HEK293T (cell line): ENCODE results near the gene NSFL1C.
"Not testable (repeated sequence)": the region's sequence is repeated elsewhere in the genome, so short reads cannot be mapped to it uniquely, and the experiment has no call there.

Source experiments
- CTCF ChIA-PET: fragments of 350-600 bp; formaldehyde crosslinking; extraction: SDS; loops from one replicate; lab custom pipeline; 2021; ENCODE audit warnings: antibody characterized with exemption, inconsistent platforms; lab: Yijun Ruan, JAX
- POLR2A ChIA-PET: fragments of 350-600 bp; formaldehyde crosslinking; extraction: SDS; loops from one replicate; lab custom pipeline; 2020; ENCODE audit warnings: antibody characterized with exemption, inconsistent platforms; lab: Yijun Ruan, JAX
- DNase-seq: peaks from one replicate; pipeline ENCODE4 v3.0.0; 2012; ENCODE audit warnings: mixed read lengths; ENCODE audit errors: extremely low spot score
- ARNT ChIP-seq: fragments of 450-650 bp; IDR thresholded peaks from 2 replicates; pipeline ENCODE4 v1.6.1; 2017; ENCODE audit warnings: mild to moderate bottlenecking
- BHLHE40 ChIP-seq: fragments of 450-650 bp; IDR thresholded peaks from 2 replicates; pipeline ENCODE4 v1.6.1; 2016; ENCODE audit warnings: mild to moderate bottlenecking, moderate library complexity, borderline replicate concordance
- CTBP1 ChIP-seq: fragments of 450-650 bp; IDR thresholded peaks from 2 replicates; pipeline ENCODE4 v1.6.1; 2016; ENCODE audit warnings: borderline replicate concordance
- ELF4 ChIP-seq: fragments of 450-650 bp; IDR thresholded peaks from 2 replicates; pipeline ENCODE4 v1.6.1; 2017; ENCODE audit warnings: antibody characterized with exemption
- FOXA1 ChIP-seq: fragments of 450-650 bp; IDR thresholded peaks from 2 replicates; pipeline ENCODE4 v1.6.1; 2016; ENCODE audit warnings: mild to moderate bottlenecking
- FOXK2 ChIP-seq: fragments of 450-650 bp; IDR thresholded peaks from 2 replicates; pipeline ENCODE4 v1.6.1; 2016; ENCODE audit warnings: mild to moderate bottlenecking
- FOXM1 ChIP-seq: fragments of 450-650 bp; IDR thresholded peaks from 2 replicates; pipeline ENCODE4 v1.6.1; 2017; ENCODE audit warnings: mild to moderate bottlenecking, borderline replicate concordance
- HDGF ChIP-seq: fragments of 450-650 bp; IDR thresholded peaks from 2 replicates; pipeline ENCODE4 v1.6.1; 2017; ENCODE audit warnings: antibody characterized with exemption, borderline replicate concordance
- L3MBTL2 ChIP-seq: fragments of 450-650 bp; conservative IDR thresholded peaks from 2 replicates; pipeline ENCODE4 v1.6.1; 2016; ENCODE audit warnings: mild to moderate bottlenecking
- LEF1 ChIP-seq: fragments of 450-650 bp; IDR thresholded peaks from 2 replicates; pipeline ENCODE4 v1.6.1; 2017; ENCODE audit warnings: mild to moderate bottlenecking, borderline replicate concordance
- NFRKB ChIP-seq: fragments of 450-650 bp; IDR thresholded peaks from 2 replicates; pipeline ENCODE4 v1.6.1; 2016; ENCODE audit warnings: mild to moderate bottlenecking, moderate library complexity
- SP1 ChIP-seq: fragments of 450-650 bp; IDR thresholded peaks from 2 replicates; pipeline ENCODE4 v1.6.1; 2017
- SUZ12 ChIP-seq: fragments of 450-650 bp; IDR thresholded peaks from 2 replicates; pipeline ENCODE4 v1.6.1; 2016; ENCODE audit warnings: mild to moderate bottlenecking
- TARDBP ChIP-seq: fragments of 450-650 bp; IDR thresholded peaks from 2 replicates; pipeline ENCODE4 v1.6.1; 2016
- ZNF384 ChIP-seq: fragments of 450-650 bp; IDR thresholded peaks from 2 replicates; pipeline ENCODE4 v1.6.1; 2016
- TF ChIP-seq, protein P1 (sequence below): fragments of 450-650 bp; IDR thresholded peaks from 2 replicates; pipeline ENCODE4 v1.6.1; 2016

The NSFL1C gene

GRCh38 chr20:1403624-1404023 lies 63.0 kb downstream of the NSFL1C start:
- ChIA-PET CTCF (no interaction called here), POLR2A (no interaction called here)
- DNase-seq, result no peak
- no peak for TF ChIP-seq LEF1
- TF ChIP-seq L3MBTL2, result no peak
- TF ChIP-seq, protein P1, sequence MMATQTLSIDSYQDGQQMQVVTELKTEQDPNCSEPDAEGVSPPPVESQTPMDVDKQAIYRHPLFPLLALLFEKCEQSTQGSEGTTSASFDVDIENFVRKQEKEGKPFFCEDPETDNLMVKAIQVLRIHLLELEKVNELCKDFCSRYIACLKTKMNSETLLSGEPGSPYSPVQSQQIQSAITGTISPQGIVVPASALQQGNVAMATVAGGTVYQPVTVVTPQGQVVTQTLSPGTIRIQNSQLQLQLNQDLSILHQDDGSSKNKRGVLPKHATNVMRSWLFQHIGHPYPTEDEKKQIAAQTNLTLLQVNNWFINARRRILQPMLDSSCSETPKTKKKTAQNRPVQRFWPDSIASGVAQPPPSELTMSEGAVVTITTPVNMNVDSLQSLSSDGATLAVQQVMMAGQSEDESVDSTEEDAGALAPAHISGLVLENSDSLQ, result no peak

DNA sequence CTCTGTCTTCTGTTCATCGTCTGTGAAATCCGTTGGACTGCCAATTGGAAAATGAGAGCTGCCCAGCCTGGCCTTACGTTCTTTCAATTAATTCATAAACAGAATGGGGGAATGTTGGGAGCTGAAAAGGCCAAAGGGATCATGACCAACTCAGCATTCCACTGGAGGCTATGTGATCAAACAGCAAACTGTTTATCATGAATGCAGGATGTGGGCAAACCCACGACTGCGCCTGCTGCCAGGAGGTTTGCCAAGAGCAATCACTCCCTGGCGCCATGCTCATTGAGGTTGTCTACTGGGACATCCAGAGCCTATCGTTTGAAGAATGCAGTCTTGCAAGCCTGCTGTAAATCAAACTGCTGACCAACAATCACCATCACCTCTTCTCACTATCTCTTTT lies 64.5 kb downstream of the NSFL1C start:
- ChIA-PET CTCF (no interaction called here), POLR2A (no interaction called here)
- TF ChIP-seq, protein P1, result no peak
- no peak for TF ChIP-seq SP1
- no peak for TF ChIP-seq TARDBP
- no peak for TF ChIP-seq FOXA1
- no peak for TF ChIP-seq SUZ12
- no peak for TF ChIP-seq FOXM1
- no peak for DNase-seq

DNA sequence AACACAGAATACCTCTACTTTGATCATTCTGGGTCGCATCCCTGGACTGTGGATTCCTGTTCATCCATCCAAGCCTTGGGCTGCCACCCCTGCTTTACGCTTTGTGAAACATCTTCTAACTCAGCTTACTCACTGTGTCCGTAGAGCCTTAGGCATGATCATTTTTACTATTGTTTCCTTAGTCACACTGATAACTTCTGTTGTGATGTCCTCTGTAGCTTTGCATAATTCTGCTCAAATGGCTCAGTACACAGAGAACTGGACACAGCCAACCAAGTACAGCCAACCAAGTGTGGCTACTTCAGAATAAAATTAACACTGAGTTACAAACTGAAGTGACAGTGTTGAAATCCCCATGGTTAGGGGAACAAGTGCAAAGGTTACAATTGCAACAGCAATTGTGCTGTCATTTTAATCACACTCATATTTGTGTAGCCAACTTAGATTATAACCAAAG lies 65.2 kb downstream of the NSFL1C start:
- POLR2A ChIA-PET, result no interaction called here
- CTCF ChIA-PET, result no interaction called here
- no peak for TF ChIP-seq L3MBTL2
- no peak for TF ChIP-seq BHLHE40
- no peak for TF ChIP-seq FOXM1
- no peak for TF ChIP-seq TARDBP
- TF ChIP-seq ELF4, result no peak
- TF ChIP-seq ZNF384, result no peak
- TF ChIP-seq, protein P1, result no peak
- no peak for TF ChIP-seq SUZ12
- DNase-seq, result no peak

DNA sequence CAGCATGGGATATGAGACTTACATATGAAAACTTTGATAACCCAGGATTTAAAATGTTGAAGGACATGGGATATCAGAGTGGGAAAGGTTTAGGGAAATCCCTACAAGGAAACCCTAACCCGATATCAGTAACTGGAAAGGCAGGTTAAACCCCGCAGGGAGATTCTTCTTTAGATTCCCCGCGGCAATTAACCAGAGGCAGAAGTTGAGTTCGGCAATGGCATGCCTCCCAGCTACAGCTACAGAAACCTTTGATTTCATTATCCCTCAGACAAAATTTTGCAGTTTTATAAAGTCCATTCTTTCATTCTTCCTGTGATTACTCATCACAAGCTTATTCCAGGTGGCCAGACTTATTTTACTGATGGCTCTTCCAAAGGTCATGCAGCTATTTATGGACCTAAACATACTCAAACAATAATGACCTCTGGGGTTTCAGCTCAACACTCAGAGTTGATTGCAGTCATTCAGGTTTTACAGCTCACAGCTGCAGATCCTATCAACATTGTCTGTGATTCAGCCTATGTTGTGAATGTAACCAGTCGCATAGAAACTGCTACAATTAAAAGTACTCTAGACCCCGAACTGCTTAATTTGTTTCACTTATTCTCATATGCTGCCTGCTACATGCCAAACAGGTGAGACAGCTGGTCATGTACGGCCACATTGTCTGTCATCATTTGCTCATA lies 66.8 kb downstream of the NSFL1C start:
- DNase-seq, POLR2A ChIA-PET, CTCF ChIA-PET: not testable (repeated sequence)

DNA sequence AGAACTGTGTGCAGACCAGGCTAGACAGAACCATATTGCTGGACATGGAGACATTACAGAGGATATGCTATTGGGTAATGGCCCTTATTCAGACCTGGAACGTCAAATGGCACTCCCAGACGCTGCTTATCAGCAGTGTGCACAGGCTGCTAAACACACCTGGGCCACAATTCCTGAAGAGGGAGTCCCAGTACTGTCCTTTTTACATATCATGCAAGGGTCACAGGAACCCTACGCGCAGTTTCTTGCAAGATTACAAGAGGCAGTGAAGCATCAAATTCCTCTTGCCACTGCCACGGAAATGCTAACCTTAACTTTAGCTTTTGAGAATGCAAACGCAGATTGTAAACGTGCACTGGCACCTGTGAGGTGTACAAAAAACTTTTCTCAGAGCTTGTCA lies 68.5 kb downstream of the NSFL1C start:
- ChIA-PET CTCF (interaction anchor here (0.6 to 1.6 kb wide), 2 partner anchors 37 to 86 kb away, joined by 4 to 5 read pairs; no protein-coding TSS in a partner anchor), POLR2A (interaction anchor here (1.8 kb wide), 1 partner anchor 73 kb away, joined by 5 read pairs; no protein-coding TSS in a partner anchor)
- DNase-seq, result not testable (repeated sequence)

GRCh38 chr20:1397710-1398109 lies 68.9 kb downstream of the NSFL1C start:
- DNase-seq, result no peak

DNA sequence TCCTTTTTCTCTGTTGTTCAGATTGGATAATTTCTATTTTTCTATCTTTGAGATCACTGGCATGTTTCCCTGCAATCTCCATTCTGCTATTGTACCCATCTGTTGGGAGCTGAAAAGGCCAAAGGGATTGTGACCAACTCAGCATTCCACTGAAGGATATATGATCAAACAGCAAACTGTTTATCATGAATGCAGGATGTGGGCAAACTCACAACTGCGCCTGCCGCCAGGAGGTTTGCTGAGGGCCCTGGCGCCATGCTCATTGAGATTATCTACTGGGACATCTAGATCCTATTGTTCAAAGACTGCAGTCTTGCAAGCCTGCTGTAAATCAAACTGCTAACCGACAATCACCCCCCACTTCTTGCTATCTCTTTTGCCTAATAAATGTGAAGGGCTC lies 69.9 kb downstream of the NSFL1C start:
- ChIA-PET POLR2A (interaction anchor here (1.8 kb wide), 1 partner anchor 71 kb away, joined by 5 read pairs; no protein-coding TSS in a partner anchor), CTCF (no interaction called here)
- TF ChIP-seq L3MBTL2, result no peak
- TF ChIP-seq ELF4, result no peak
- no peak for TF ChIP-seq TARDBP
- no peak for TF ChIP-seq CTBP1

More at GRCh38 chr20:1397710-1398109, 68.9 kb downstream of the NSFL1C start:
- TF ChIP-seq L3MBTL2 (no peak), ZNF384 (no peak), CTBP1 (no peak), SP1 (no peak), NFRKB (no peak), SUZ12 (no peak), FOXA1 (no peak), HDGF (no peak), TARDBP (no peak), FOXM1 (no peak), BHLHE40 (no peak), FOXK2 (no peak), LEF1 (no peak), ELF4 (no peak), ARNT (no peak)
- TF ChIP-seq, protein P1, result no peak
- ChIA-PET POLR2A (interaction anchor here (1.8 kb wide), 1 partner anchor 72 kb away, joined by 5 read pairs; no protein-coding TSS in a partner anchor), CTCF (interaction anchor here (0.6 to 1.6 kb wide), 3 partner anchors 70 to 107 kb away, joined by 3 to 7 read pairs (median 5); no protein-coding TSS in a partner anchor)

More for the DNA sequence above, 69.9 kb downstream of the NSFL1C start:
- no peak for DNase-seq
